Activated T-cell treated with anti-CD3 and anti-CD28 coated beads, Interleukin-2, amount 50 U/mL, for 72 hours (primary cell): Measurements from ENCODE around the gene RAB3B. TPM values are rescaled to one million over a fixed set of nuclear protein-coding genes. Genes with fewer than 3 reads are reported as not detected.
"Not testable (repeated sequence)": the region's sequence is repeated elsewhere in the genome, so short reads cannot be mapped to it uniquely, and the experiment has no call there.

ENCODE experiments used
- ATAC-seq, 2 donors: fragments of 150-1000 bp; cut with Tn5 transposase; replicated peaks in 1 of 2; 2 replicates each; pipeline ENCODE4 v1.10.0; 2021; ENCODE audit warnings: moderate library complexity in 2 of 2, mild to moderate bottlenecking in 1 of 2
- DNase-seq, 2 donors: peaks; one replicate each; pipeline ENCODE4 v3.0.0; 2021 to 2022; ENCODE audit warnings: mixed read lengths in 1 of 2
- H3K27ac Mint-ChIP-seq: one replicate; pipeline ENCODE4 v1.8.0; 2022; ENCODE audit warnings: mild to moderate bottlenecking, moderate library complexity, mixed read lengths
- H3K27me3 Mint-ChIP-seq: one replicate; pipeline ENCODE4 v1.8.0; 2022; ENCODE audit warnings: low read depth, mixed read lengths
- H3K36me3 Mint-ChIP-seq, 2 donors: one replicate each; pipeline ENCODE4 v1.8.0; 2022; ENCODE audit warnings: mixed read lengths in 2 of 2, mild to moderate bottlenecking in 1 of 2; ENCODE audit not compliant: insufficient read depth in 2 of 2
- H3K4me1 Mint-ChIP-seq: one replicate; pipeline ENCODE4 v1.8.0; 2022; ENCODE audit warnings: low read depth, mixed read lengths
- H3K4me3 Mint-ChIP-seq, 2 donors: one replicate each; pipeline ENCODE4 v1.8.0; 2022; ENCODE audit warnings: mild to moderate bottlenecking in 2 of 2, mixed read lengths in 2 of 2, moderate library complexity in 2 of 2
- H3K9me3 Mint-ChIP-seq, 2 donors: one replicate each; pipeline ENCODE4 v1.8.0; 2022; ENCODE audit warnings: mixed read lengths in 2 of 2
- total RNA-seq, 2 donors: library from RNA; stranded (reverse); gene quantifications; one replicate each; pipeline ENCODE4 v1.2.3, GENCODE V29; 2022

The RAB3B gene
- total RNA-seq, 2 donors from 2014 or later = 0.09 to 0.12 TPM

DNA sequence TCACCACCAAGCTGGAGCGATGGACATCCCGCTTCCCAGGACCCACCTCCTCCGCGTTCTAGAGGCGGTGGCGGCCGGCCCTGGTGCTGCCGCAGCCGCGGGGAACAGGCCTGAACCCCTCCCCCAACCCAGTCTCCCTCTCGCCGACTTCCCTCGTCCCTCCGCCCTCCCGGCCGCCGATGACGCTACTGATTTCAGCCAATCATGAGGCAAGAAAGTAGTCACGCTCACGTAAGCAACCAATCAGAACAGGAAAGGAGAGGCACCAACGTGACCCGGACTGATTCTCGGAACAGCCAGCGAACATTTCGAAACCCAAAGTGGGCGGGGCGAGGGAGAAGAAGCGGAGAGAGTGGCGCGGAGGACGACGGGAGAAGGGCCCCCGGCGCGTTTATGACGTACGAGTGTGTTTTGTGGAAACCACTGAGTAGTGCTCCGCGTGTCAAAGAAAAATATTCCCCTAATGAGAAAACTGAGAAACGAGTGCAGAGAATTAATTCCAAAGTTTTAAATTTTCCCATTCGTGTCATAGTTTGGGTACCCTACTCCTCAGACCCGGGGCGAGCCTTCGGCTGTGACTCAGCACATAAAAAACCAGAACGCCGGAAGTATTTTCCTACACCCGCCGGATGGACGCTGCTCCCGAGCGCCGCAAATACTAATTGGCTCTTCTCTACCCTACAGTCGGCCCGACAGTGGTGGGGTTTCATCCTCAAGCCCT, 111.7 kb downstream of the RAB3B start, which contains the start of gene NRDC:
Gene NRDC (minus strand): TSS at position 112 of the 721 bp plus-strand sequence. CDS start 112 bp downstream, outside the sequence.
- Mint-ChIP-seq H3K9me3 (no peaks in the 10 kb centered on the region), H3K4me1 (peaks cover 45% of the 10 kb centered on the region), H3K27me3 (peaks cover 25% of the 10 kb centered on the region), H3K36me3 (no peaks in the 10 kb centered on the region), H3K4me3 (no peak within 1 kb of the TSS), H3K27ac (no peak within 1 kb of the TSS)
- peak; percentile 99 to 100 for DNase-seq
- ATAC-seq = peak; percentile 96

DNA sequence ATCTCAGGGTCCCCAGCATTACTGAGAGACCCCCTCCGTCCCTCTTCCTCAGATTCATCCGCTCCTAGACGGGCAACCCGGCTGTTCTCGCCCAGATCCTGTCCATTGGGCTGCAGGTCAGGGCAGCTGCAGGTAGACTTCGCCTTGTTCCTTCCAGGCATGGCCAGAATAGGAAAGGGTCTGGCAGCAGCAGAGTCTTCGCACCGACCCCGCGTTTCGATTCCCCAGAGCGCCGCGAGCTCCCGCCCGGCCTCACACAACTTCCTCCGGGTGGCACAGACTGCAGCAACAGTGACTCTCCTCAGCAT, 112.2 kb downstream of the RAB3B start:
- Mint-ChIP-seq H3K4me1 (peaks cover 46% of the 10 kb centered on the region), H3K9me3 (no peaks in the 10 kb centered on the region), H3K27ac (no peak overlapping the region), H3K27me3 (peaks cover 21% of the 10 kb centered on the region), H3K4me3 (no peak overlapping the region), H3K36me3 (no peaks in the 10 kb centered on the region)
- no peak for DNase-seq
- no peak for ATAC-seq

DNA sequence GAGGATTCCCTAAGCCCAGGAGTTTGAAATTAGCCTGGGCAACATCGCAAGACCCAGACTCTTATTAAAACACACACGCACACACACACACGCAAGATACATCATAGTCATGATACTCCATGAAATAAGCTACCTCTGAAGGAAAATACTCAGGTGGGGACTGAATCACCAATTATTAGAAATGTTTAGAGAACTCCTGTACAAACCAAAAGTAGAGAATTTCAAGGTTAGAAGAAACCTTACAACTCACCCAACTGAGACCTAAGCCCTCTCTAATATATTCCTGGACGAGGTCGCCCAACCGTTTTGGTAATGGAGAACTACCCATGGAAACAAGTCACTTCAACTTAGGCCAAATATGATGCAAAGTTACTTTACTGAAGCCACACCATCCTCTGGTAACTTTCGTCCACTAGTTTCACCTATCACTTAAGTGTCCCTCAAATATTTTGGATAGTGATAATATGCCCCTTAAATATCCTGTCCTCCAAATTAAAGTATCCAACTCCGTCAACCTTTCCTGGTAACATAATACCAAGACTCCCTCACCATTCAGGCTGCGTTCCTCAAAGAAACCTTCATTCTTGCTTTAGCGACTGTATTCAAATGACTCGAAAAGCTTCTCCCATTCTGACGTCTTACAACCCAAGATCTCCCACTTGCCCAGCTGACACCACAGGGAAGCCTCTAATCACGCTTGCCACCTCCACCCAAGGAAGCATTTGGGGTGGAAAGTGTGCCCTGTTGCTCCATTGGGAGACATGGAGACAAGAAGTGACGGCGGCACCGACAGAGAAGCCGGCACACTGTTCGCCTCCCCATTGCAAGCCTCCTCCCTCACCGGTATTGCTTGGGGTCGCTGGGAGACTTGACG, 112.8 kb downstream of the RAB3B start:
- DNase-seq = peak in 1 of 2 donors; percentile 9
- Mint-ChIP-seq H3K4me3 (no peak overlapping the region), H3K9me3 (no peaks in the 10 kb centered on the region), H3K36me3 (no peaks in the 10 kb centered on the region), H3K27me3 (peaks cover 15% of the 10 kb centered on the region), H3K27ac (no peak overlapping the region), H3K4me1 (peaks cover 46% of the 10 kb centered on the region)
- ATAC-seq = peak; percentile 0 to 1

- peak overlapping the region; percentile 67 to 72 for H3K4me3 Mint-ChIP-seq
- no peak for DNase-seq
Observed at GRCh38 chr1:51875836-51876235, 114.7 kb downstream of the RAB3B start.

DNA sequence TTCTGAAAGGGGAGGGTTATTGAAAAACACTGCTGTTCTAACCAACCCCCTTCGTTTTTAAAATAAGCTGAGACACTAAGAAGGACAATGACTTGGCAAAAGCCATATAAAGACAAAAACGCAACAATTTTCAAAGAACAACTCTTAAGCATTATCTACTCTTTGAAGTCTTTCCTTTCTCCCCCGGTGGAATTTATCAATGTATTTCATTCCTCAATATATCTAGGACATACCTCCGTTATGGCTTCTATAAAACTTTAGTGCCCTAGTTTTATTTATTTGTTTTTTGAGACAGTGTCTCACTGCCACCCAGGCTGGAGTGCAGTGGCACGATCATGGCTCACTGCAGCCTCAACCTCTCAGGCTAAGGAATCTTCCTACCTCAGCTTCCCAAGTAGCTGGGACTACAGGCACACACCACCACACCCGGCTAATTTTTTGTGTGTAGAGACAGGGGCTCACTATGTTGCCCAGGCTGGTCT, 115.2 kb downstream of the RAB3B start:
- Mint-ChIP-seq H3K4me1 (peaks cover 68% of the 10 kb centered on the region), H3K27me3 (no peaks in the 10 kb centered on the region), H3K27ac (peak overlapping the region; percentile 50), H3K9me3 (no peaks in the 10 kb centered on the region), H3K36me3 (peaks cover 1 to 4% of the 10 kb centered on the region in 2 donors), H3K4me3 (peak overlapping the region; percentile 67 to 72)
- DNase-seq (no peak), ATAC-seq (no peak)

More at GRCh38 chr1:51875836-51876235, 114.7 kb downstream of the RAB3B start:
- Mint-ChIP-seq H3K36me3 (peaks cover 1 to 2% of the 10 kb centered on the region in 2 donors), H3K9me3 (no peaks in the 10 kb centered on the region), H3K4me1 (peaks cover 63% of the 10 kb centered on the region), H3K27me3 (peaks cover 4% of the 10 kb centered on the region), H3K27ac (peak overlapping the region; percentile 50)
- no peak for ATAC-seq

DNA sequence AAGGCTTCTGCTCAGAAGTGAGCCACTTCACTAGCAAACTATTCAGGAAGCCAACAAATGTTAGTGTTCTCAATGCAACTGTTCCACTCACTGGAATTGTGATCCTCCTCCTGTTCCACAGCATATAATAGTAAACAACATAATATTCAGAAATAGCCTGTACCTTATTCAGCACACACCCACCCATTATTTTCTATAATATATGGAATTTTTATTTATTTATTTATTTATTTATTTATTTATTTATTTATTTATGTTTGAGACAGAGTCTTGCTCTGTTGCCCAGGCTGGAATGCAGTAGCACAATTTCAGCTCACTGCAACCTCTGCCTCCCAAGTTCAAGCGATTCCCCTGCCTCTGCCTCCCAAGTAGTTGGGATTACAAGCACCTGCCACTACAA, 117.2 kb downstream of the RAB3B start:
- not testable (repeated sequence) for DNase-seq, H3K9me3 Mint-ChIP-seq, H3K27me3 Mint-ChIP-seq, H3K27ac Mint-ChIP-seq, H3K36me3 Mint-ChIP-seq, ATAC-seq, H3K4me3 Mint-ChIP-seq
- H3K4me1 Mint-ChIP-seq = peaks cover 67% of the 10 kb centered on the region

DNA sequence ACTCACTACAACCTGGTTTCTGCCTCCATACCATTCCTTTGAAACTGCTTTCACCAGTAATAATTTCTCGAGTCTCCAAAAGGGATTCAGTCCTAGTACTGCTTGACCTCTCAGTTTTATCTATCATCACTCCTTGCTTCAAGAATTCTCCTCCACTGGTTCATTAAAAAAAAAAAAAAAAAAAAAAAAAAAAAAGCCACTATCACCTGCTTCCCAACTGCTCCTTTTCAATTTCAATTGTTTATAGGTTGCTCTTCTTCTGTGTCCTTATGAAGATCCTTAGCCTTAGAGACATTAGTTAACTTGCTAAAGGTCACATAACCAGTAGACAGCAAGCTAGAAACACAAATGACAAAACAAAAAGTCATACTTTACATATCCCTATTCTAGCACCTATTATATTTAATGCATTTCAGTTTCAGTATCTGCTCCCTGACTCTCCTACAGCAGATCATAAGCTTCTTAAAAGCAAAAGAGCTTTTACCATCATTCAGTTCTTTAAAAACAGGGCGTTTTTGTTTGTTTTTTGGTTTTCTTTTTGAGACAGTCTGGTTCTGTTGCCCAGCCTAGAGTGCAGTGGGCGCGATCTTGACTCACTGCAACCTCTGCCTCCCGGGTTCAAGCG, 119.0 kb downstream of the RAB3B start:
- peaks cover 1 to 4% of the 10 kb centered on the region in 2 donors for H3K36me3 Mint-ChIP-seq
- no peaks in the 10 kb centered on the region for H3K9me3 Mint-ChIP-seq
- H3K27me3 Mint-ChIP-seq = no peaks in the 10 kb centered on the region
- H3K4me3 Mint-ChIP-seq = peak overlapping the region in 1 of 2 donors; percentile 23
- peak overlapping the region; percentile 86 for H3K27ac Mint-ChIP-seq
- H3K4me1 Mint-ChIP-seq = peaks cover 71% of the 10 kb centered on the region
- DNase-seq (no peak), ATAC-seq (no peak)

- Mint-ChIP-seq H3K27ac (peak overlapping the region; percentile 11), H3K4me3 (no peak overlapping the region), H3K36me3 (peaks cover 1 to 4% of the 10 kb centered on the region in 2 donors), H3K27me3 (no peaks in the 10 kb centered on the region), H3K9me3 (no peaks in the 10 kb centered on the region), H3K4me1 (peaks cover 64% of the 10 kb centered on the region)
- ATAC-seq = no peak
- DNase-seq = no peak
Observed at GRCh38 chr1:51870603-51871350, 119.7 kb downstream of the RAB3B start.

GRCh38 chr1:51867479-51868232, 122.8 kb downstream of the RAB3B start:
- Mint-ChIP-seq H3K4me1 (peaks cover 55% of the 10 kb centered on the region), H3K36me3 (peaks cover 1 to 5% of the 10 kb centered on the region in 2 donors), H3K9me3 (no peaks in the 10 kb centered on the region), H3K27ac (peak overlapping the region; percentile 77), H3K4me3 (no peak overlapping the region), H3K27me3 (no peaks in the 10 kb centered on the region)
- ATAC-seq = peak; percentile 60 to 61
- DNase-seq = no peak

- DNase-seq (no peak), ATAC-seq (no peak)
- Mint-ChIP-seq H3K4me3 (peak overlapping the region in 1 of 2 donors; percentile 27), H3K4me1 (peaks cover 50% of the 10 kb centered on the region), H3K27me3 (no peaks in the 10 kb centered on the region), H3K9me3 (no peaks in the 10 kb centered on the region), H3K36me3 (peaks cover 2% of the 10 kb centered on the region in 2 donors), H3K27ac (peak overlapping the region; percentile 48)
Observed at GRCh38 chr1:51863384-51863783, 127.1 kb downstream of the RAB3B start.

- Mint-ChIP-seq H3K27me3 (no peaks in the 10 kb centered on the region), H3K4me1 (peaks cover 34% of the 10 kb centered on the region), H3K27ac (no peak overlapping the region), H3K36me3 (peaks cover 2% of the 10 kb centered on the region in 2 donors), H3K4me3 (no peak overlapping the region), H3K9me3 (no peaks in the 10 kb centered on the region)
- ATAC-seq (peak in 1 of 2 donors; percentile 30), DNase-seq (no peak)
Observed at GRCh38 chr1:51861669-51862068, 128.8 kb downstream of the RAB3B start.

DNA sequence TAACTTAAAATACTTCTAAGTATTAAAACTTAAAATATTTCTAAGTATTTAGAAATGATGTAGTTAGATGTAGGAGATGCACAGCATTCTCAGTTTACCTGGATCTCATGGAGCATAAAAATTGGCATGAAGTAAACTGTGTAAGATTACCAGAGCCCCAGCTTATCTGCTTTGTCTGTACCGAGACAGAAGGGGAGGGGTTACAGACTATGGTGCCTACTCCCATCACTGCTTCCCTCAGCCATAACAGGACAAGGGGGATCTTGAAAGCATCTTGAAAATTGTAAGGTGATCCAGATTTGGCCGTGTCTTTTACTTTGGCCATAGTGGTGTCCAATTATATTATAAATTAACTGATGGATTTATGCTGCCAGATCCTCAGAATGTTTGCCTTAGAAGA, 130.8 kb downstream of the RAB3B start:
- no peak for ATAC-seq
- H3K9me3 Mint-ChIP-seq = no peaks in the 10 kb centered on the region
- no peak overlapping the region for H3K4me3 Mint-ChIP-seq
- peaks cover 2 to 3% of the 10 kb centered on the region in 2 donors for H3K36me3 Mint-ChIP-seq
- no peak overlapping the region for H3K27ac Mint-ChIP-seq
- H3K4me1 Mint-ChIP-seq = peaks cover 42% of the 10 kb centered on the region
- DNase-seq = no peak
- no peaks in the 10 kb centered on the region for H3K27me3 Mint-ChIP-seq
